K562 (cell line): ENCODE measurements around the gene ATAD2B. TPM values are rescaled to one million over a fixed set of nuclear protein-coding genes. Genes with fewer than 3 reads are reported as not detected.

Experiments
- ATF1 ChIP-seq, 2 experiments: fragments of 450-650 bp in 1 of 2; IDR thresholded peaks; 2 replicates each; pipeline ENCODE4 v1.6.1; 2016; ENCODE audit warnings: missing compliant biosample characterization in 1 of 2, missing genetic modification characterization in 1 of 2
- EHMT2 ChIP-seq: fragments of 450-650 bp; IDR thresholded peaks from 2 replicates; pipeline ENCODE4 v1.6.1; 2018; ENCODE audit warnings: antibody characterized with exemption
- HDAC6 ChIP-seq: IDR thresholded peaks from 2 replicates; pipeline ENCODE4 v1.6.1; 2012; ENCODE audit warnings: low read depth, mild to moderate bottlenecking, control low read depth, inconsistent platforms, low read length, moderate library complexity
- HMGN3 ChIP-seq: IDR thresholded peaks from 2 replicates; pipeline ENCODE4 v1.6.1; 2011; ENCODE audit warnings: borderline replicate concordance, low read depth, mild to moderate bottlenecking, mixed read lengths, low read length; ENCODE audit not compliant: insufficient read length; ENCODE audit errors: extremely low read depth
- HOXB6 ChIP-seq: fragments of 250-450 bp; sonication (Bioruptor Pico); IDR thresholded peaks from 2 replicates; pipeline ENCODE4 v1.5.1; 2022; ENCODE audit warnings: mild to moderate bottlenecking, borderline replicate concordance
- LCOR ChIP-seq: sonication (generic); formaldehyde crosslinking; IDR thresholded peaks from 2 replicates; pipeline ENCODE4 v1.8.0; 2022; ENCODE audit warnings: mild to moderate bottlenecking, missing genetic modification reagents
- NFATC3 ChIP-seq: fragments of 450-650 bp; IDR thresholded peaks from 2 replicates; pipeline ENCODE4 v1.6.1; 2017; ENCODE audit warnings: mild to moderate bottlenecking
- NFE2L1 ChIP-seq: fragments of 450-650 bp; IDR thresholded peaks from 2 replicates; pipeline ENCODE4 v1.6.1; 2016; ENCODE audit warnings: missing genetic modification characterization, low read depth, mild to moderate bottlenecking, missing compliant biosample characterization, moderate library complexity, borderline replicate concordance
- RBM22 ChIP-seq: fragments of 200-400 bp; formaldehyde crosslinking; IDR thresholded peaks from 2 replicates; pipeline ENCODE4 v1.6.1; 2018; ENCODE audit warnings: low read length, low read depth; ENCODE audit not compliant: poor library complexity, severe bottlenecking
- RNF2 ChIP-seq: sonication (generic); IDR thresholded peaks from 2 replicates; pipeline ENCODE4 v1.6.1; 2016
- SMAD3 ChIP-seq: fragments of 450-650 bp; formaldehyde crosslinking; conservative IDR thresholded peaks from 2 replicates; pipeline ENCODE4 v1.4.0; 2020; ENCODE audit warnings: mild to moderate bottlenecking
- SMAD4 ChIP-seq: fragments of 250-450 bp; sonication (Bioruptor Pico); conservative IDR thresholded peaks from 2 replicates; pipeline ENCODE4 v1.8.0; 2021; ENCODE audit warnings: inconsistent platforms, mild to moderate bottlenecking, moderate library complexity
- SRF ChIP-seq, 2 experiments: fragments of 250-450, 450-650 bp in 1 of 2; sonication (Bioruptor Pico) in 1 of 2; sonication (generic) in 1 of 2; formaldehyde crosslinking; IDR thresholded peaks; 2 replicates each; pipeline versions ENCODE4 v1.5.0 to v1.5.1; 2020 to 2022; ENCODE audit warnings: mild to moderate bottlenecking in 1 of 2, missing genetic modification reagents in 1 of 2
- SRSF7 ChIP-seq: fragments of 200-400 bp; formaldehyde crosslinking; optimal IDR thresholded peaks from 2 replicates; pipeline ENCODE3; 2017; ENCODE audit warnings: mild to moderate bottlenecking, low read depth, low read length
- TARDBP ChIP-seq: fragments of 450-650 bp; IDR thresholded peaks from 2 replicates; pipeline ENCODE4 v1.6.1; 2016
- TBP ChIP-seq: optimal IDR thresholded peaks from 2 replicates; pipeline ENCODE3; 2011; ENCODE audit warnings: low read depth, low read length, improper control_type of control experiment
- TSC22D4 ChIP-seq: fragments of 450-650 bp; IDR thresholded peaks from 2 replicates; pipeline ENCODE4 v1.6.1; 2016; ENCODE audit warnings: missing genetic modification characterization, missing biosample characterization, control low read depth
- ZNF224 ChIP-seq: sonication (generic); formaldehyde crosslinking; IDR thresholded peaks from 2 replicates; pipeline ENCODE4 v1.8.0; 2022; ENCODE audit warnings: mild to moderate bottlenecking, missing genetic modification reagents
- ZNF445 ChIP-seq: fragments of 250-450 bp; sonication (Bioruptor Pico); IDR thresholded peaks from 2 replicates; pipeline ENCODE4 v1.4.0; 2020; ENCODE audit warnings: low read depth, mild to moderate bottlenecking, moderate library complexity
- ZNF592 ChIP-seq: fragments of 450-650 bp; IDR thresholded peaks from 2 replicates; pipeline ENCODE4 v1.6.1; 2017; ENCODE audit warnings: antibody characterized with exemption, mild to moderate bottlenecking
- polyA plus RNA-seq, 8 experiments: library from polyadenylated mRNA; depleted of rRNA in 4 of 8; stranded (reverse) in 5 of 8; unstranded in 3 of 8; fragments of >200 nt; fragmentation: Nextera tagmentation in 2 of 8; fragmentation: Illumina TruSeq in 1 of 8; extraction: Ambion mirVana in 2 of 8; extraction: Trizol in 1 of 8; gene quantifications; 2 replicates each; pipeline versions ENCODE4 v1.2.1 to v1.2.3, GENCODE V29; 2011 to 2014; ENCODE audit warnings: inconsistent platforms in 1 of 8, missing spikeins in 1 of 8
- total RNA-seq, 7 experiments: library from RNA; depleted of rRNA in 6 of 7; stranded (reverse); fragments of >200 nt in 6 of 7; fragmentation: Illumina TruSeq in 2 of 7; extraction: Trizol in 2 of 7; gene quantifications; 2 replicates each; pipeline versions ENCODE4 v1.2.1 to v1.2.3, GENCODE V29; 2011 to 2021; ENCODE audit warnings: low replicate concordance in 1 of 7
- TF ChIP-seq, protein P1 (sequence below): sonication (generic); formaldehyde crosslinking; IDR thresholded peaks from 2 replicates; pipeline ENCODE4 v1.8.0; 2023; ENCODE audit warnings: mild to moderate bottlenecking, missing genetic modification reagents

ATAD2B gene
- total and polyA plus RNA-seq, 9 of the 15 experiments (the other 6 are each of a cell fraction or from before 2014, with no cell fraction given): 3.2 to 21.6 (median 11.4) TPM

GRCh38 chr2:23926750-23927571 lies at the start of gene ATAD2B (continued):
- TF ChIP-seq HDAC6: no peak
- TF ChIP-seq NFE2L1: no peak
- TF ChIP-seq EHMT2: no peak
- 0 out of 2 replicates have a peak, but pooled peaks have one; percentile 18 for TF ChIP-seq ZNF592
- TF ChIP-seq ZNF224 (CRISPR knock-in tag): 0 out of 2 replicates have a peak, but pooled peaks have one; percentile 24
- no peak for TF ChIP-seq TSC22D4 (tag)
- TF ChIP-seq ATF1 (CRISPR knock-in tag; IDR thresholded peaks at IDR 0.05): peak; percentile 48
- TF ChIP-seq ATF1 (tag; IDR thresholded peaks at IDR 0.05): peak; percentile 96
- TF ChIP-seq LCOR (CRISPR knock-in tag): no peak; the same call in 1 of the 2 replicates
- TF ChIP-seq NFATC3: no peak
- TF ChIP-seq SMAD4: peak; percentile 82; the same call in 1 of the 2 replicates
- peak; percentile 82 for TF ChIP-seq RBM22
- TF ChIP-seq TARDBP: no peak
- no peak for TF ChIP-seq SRSF7
- TF ChIP-seq ZNF445 (CRISPR knock-in tag): no peak
- no peak for TF ChIP-seq SMAD3 (CRISPR knock-in tag)
- TF ChIP-seq, protein P1, sequence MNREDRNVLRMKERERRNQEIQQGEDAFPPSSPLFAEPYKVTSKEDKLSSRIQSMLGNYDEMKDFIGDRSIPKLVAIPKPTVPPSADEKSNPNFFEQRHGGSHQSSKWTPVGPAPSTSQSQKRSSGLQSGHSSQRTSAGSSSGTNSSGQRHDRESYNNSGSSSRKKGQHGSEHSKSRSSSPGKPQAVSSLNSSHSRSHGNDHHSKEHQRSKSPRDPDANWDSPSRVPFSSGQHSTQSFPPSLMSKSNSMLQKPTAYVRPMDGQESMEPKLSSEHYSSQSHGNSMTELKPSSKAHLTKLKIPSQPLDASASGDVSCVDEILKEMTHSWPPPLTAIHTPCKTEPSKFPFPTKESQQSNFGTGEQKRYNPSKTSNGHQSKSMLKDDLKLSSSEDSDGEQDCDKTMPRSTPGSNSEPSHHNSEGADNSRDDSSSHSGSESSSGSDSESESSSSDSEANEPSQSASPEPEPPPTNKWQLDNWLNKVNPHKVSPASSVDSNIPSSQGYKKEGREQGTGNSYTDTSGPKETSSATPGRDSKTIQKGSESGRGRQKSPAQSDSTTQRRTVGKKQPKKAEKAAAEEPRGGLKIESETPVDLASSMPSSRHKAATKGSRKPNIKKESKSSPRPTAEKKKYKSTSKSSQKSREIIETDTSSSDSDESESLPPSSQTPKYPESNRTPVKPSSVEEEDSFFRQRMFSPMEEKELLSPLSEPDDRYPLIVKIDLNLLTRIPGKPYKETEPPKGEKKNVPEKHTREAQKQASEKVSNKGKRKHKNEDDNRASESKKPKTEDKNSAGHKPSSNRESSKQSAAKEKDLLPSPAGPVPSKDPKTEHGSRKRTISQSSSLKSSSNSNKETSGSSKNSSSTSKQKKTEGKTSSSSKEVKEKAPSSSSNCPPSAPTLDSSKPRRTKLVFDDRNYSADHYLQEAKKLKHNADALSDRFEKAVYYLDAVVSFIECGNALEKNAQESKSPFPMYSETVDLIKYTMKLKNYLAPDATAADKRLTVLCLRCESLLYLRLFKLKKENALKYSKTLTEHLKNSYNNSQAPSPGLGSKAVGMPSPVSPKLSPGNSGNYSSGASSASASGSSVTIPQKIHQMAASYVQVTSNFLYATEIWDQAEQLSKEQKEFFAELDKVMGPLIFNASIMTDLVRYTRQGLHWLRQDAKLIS: peak; percentile 97
- TF ChIP-seq SRF (CRISPR knock-in tag; IDR thresholded peaks at IDR 0.05): peak in 1 of 2 experiments; percentile 56; a peak in 1 of 4 replicates
- peak; percentile 94 for TF ChIP-seq HMGN3
- TF ChIP-seq RNF2: 0 out of 2 replicates have a peak, but pooled peaks have one; percentile 18
- TF ChIP-seq HOXB6 (CRISPR knock-in tag): no peak
- peak; percentile 79 for TF ChIP-seq TBP
